HK-2 (cell line): ENCODE measurements around the gene IER5L.

Experiments
- DNase-seq: peaks from one replicate; pipeline ENCODE4 v3.0.0-alpha.2; 2018; ENCODE audit not compliant: unreplicated experiment

Gene IER5L

DNA sequence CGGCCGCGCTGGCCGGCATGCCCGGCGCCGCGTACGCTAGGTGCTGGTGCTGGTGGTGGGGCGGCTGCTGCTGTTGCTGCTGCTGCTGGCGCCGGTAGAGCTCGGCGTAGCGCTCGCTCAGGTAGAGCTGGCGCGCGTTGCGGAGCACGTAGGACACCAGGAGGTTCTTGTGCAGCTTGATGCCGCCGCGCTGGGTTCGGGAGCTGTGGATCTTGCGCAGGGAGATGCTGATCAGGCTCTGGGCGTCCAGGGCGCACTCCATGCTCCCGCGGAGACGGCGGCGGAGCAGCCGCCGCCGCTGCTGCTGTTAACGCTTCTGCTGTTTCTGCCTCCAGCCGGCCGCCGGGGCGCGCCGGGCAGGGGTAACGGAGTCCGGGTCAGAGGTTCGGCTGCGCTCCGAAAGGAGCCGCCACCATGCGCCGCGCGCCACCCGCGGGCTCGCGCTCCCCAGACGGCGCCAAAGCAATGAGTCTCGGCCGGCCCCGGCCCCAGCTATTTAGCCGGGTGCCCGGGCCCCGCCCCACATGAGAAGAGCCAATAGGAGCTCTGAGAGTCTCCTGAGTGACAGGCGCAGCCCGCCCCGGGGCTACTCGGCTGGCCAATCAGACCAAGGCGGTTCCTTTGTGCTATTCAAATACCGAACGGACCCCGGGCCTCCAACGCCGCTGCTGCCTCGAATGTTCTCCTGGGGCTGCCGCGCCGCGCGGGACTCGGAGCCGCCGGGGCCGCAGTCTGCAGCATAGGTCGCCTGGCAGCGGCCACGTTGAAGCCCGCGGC is at the start of gene IER5L:
Gene IER5L, minus strand, starts transcription at position 471 of the 777 bp plus-strand sequence. Its CDS starts 209 bp downstream, at position 262.
- DNase-seq: peak; percentile 96

DNA sequence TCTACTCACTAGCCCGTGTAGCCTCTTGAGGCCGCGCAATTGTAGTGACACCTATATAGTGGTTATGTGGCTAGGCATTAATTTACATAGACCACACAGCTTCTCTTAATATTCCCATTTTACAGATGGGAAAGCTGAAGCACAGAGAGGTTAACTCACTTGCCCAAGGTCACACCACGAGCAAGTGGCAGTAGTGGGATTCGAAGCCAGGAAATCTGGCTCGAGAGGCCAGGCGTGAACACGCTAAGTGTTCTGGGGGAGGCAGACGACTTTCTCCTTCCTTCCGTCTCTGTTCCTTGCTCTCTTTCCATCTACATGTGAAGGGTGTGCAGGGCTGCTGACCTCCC is 49.8 kb upstream of the IER5L start:
- no peak for DNase-seq

DNA sequence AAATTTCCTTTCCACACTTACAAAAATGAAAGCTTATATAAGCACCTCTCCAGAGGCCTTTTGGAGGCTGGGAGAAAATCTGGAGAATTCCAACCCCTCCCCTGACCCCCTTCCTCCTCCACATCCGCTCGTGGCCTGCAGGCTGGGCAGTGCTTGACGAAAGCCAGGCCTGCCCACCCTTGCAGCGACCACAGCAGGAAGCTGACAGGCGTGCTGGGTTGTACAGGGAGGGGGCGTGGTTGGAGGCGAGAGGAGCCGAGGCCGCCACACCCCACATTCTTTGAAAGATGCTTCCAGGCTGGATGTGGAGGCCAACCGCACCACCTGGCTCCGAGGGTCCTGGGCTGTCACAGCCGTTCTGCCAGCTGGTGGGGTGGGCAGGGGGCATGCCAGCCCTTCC is 47.8 kb upstream of the IER5L start:
- DNase-seq: no peak

DNA sequence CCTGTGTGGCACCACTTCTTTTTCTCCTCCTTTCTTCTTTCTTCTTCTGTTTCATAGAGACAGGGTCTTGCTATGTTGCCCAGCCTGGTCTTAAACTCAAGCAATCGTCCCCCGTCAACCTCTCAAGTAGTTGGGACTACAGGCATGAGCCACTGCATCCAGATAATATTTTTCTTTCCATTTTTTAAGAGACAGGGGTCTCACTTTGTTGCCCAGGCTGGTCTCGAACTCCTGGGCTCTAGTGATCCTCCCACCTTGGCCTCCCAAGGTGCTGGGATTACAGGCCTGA is 47.4 kb upstream of the IER5L start:
- DNase-seq: no peak

DNA sequence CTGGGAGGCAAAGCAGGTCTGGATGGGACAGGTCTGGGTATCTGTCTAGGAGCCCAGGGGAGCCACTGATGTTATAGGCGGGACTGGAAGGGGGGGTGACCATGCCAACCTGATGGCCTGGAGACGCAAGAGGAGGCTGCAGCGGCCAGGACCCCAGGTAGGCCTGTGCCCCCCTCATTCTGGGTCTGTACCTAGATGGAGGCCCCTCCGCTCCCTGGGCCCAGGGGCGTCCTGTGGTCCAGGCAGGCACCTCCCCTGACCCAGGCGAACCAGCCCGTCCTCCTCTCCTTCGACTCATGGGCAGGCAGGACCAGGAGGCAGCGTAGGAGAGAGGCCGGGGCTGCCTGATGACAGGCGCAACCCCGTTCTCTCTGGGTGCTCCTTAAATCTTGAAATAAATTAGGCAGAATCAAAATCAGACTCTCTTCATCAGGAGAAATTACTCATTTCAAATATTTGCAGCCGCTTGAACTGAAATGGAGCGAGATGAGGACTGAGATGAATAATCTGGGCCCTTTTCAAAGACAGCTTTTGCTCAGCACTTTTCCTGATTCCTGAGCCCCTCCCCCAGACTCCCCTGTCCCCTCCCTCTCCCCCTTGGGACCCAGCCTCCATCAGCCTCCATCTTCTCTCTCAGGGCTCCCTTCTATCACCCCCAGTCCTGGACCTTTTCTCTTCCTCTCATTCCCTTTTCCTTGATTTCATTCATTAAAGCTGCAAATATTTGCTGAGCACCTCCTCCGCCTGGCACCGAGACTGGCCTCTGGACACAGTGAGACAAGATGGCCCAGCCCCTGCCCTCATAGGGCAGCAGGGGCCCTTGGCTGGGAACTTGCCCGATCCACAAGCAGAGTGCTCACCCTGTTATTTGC is 46.8 kb upstream of the IER5L start:
- DNase-seq: no peak

DNA sequence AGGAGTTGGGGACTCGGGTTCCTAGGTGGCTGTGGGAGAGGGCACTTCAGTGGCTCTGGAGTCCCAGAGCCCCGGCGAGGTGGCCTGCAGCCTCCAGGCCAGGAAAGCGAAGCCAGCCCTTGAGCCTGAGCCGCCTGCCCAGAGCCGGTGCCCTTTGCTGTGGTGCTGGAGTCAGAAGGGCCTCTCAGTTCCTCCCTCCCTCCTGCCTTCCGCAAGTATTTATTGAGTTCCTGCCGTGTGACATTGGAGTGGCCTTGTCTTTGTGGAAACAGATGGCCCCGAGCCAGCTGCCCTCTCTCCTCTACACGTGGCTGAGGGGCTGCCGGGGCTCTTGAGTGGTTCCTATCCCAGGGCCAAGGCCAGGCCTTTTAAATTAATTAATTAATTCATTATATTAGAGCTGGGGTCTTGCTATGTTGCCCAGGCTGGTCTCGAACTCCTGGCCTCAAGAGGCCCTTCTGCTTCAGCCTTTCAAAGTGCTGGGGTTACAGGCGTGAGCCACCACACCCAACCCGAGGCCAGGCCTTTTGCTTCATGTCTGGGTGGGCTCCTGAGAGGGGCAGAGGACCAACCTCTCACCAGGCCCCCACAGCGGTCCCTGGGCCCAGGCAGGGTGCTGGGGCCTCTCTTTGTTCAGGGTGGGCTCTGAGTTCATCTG is 45.6 kb upstream of the IER5L start:
- no peak for DNase-seq

DNA sequence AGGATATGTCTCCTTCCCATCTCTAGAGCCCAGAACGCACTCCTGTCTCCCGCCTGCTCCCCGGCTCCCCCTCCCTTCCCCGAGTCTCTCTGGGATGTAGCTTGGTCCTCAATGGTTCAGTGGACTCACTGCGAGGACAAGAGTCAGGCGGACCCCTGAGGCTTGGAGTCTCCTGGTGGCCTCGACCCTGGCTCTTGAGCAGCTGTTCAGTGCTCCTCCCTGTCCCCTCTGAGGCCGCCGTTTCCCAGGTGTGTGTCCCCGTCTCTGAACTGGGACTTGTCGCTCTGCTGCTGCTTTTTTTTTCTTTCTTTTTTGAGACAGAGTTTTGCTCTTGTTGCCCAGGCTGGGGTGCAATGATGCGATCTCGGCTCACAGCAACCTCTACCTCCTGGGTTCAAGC is 44.8 kb upstream of the IER5L start:
- no peak for DNase-seq

DNA sequence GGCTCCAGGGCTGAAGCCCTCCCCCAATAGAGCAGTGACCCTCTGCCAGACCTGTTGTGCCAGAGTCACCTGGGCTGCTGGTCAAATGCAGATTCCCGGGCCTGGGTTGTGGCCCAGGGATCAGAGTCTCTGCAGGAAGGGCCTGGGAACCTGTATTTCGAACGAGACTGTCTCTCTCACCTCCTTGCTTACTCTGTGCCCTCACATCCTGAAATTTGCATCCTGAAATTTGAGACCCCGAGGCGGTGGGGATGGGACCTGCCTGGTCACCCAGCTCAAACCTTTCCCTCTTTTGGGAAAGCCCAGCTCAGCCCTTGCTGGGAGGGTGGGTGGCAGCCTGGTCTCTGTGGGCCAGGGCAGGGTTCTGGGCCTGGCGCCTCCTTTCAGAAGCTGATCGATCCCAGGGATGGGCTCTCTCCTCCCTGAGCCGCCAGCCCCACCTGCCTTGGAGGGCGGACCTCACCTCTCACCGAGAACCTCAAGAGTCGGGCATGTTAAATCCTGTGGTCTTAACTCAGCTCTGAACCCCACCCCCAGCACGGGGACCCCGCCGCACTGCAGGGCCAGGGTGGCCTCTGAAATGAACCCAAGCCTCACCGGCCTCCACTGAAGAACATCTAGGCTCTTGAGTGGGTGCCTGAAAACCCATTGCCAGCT is 44.0 kb upstream of the IER5L start:
- DNase-seq: no peak

DNA sequence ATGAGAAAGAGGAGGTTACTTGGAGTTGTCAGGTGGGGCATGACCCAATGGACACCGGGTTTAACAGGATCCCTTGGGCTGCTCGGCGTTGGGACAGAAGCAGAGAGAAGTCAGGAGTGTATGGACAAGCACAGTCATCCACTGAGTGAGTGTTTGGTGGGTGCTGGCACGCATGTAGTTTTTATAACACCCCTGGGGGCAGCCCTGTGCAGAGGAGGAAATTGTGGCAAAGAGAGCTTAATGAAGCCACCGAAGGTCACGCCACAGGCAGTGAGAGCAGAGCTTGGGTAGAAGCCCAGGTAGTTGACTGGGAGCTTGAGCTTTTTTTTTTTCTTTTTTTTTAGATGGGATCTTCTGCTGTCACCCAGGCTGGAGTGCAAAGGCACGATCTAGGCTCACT is 43.2 kb upstream of the IER5L start:
- no peak for DNase-seq

DNA sequence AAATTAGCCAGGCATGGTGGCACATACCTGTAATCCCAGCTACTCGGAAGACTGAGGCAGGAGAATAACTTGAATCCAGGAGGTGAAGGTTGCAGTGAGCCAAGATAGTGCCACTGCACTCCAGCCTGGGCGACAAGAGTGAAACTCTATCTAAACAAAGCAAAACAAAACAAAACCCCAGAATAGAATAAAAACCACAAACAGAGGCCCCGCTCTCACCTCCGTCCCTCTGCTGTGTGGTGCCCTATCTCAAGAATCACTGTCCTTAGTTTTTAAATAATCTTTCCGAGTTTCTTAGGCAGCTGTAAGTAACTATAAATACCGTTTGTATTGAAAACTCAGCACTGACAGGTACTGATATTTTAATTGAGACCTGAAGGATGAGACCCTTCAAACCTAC is 42.7 kb upstream of the IER5L start:
- DNase-seq: no peak

DNA sequence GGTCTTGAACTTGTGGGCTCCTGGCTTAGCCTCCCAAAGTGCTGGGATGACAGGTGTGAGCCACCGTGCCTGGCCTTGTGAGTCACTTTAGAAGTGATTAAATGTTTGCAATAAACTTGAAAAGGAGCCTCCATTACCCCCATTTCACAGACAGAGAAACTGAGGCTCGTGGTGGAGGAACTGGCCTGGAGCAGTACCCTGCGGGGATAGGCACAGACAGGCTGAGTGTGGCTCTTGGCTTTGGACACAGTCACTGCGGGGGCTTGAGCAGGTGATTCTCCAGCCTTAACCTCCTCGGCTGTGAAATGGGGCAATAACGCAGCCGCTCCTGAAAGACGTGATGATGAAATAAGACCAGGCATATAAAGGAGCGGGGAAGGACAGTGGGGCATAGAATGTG is 40.9 kb upstream of the IER5L start:
- no peak for DNase-seq

DNA sequence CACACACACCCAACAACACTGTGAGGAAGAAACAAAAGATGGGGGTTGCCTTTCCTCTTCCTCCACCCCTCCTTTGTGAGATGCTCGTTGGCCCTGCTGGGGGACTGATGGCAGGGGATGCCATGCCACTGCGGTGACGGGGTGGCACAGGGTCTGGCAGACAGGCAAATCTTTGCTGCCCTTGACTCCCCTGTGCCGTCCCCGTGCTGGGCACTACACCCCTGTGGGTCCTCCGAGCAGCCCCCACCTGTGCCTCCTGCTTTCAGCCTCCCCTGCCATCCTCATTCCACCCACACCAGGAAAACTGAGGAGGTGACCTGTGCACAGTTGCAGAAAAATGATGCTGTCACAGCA is 40.2 kb upstream of the IER5L start:
- no peak for DNase-seq

DNA sequence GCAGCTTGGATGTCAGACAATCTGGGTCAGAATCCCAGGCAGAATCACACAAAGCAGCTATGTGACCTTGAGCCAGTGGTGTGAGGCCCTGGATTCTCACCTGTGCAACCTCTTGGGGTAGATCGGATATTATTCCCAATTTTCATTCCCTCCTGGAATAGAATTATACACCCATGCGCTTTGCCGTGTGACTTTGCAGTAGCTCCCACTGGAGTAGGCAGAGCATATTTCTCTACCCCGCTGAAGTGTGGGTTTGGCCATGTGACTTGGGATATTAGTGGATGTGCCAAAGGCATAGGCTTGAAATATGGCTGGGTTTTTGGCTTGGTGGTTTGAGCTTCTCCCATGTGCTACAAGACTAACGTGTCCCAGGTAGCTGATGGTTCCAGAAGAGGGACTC is 35.5 kb upstream of the IER5L start:
- no peak for DNase-seq

DNA sequence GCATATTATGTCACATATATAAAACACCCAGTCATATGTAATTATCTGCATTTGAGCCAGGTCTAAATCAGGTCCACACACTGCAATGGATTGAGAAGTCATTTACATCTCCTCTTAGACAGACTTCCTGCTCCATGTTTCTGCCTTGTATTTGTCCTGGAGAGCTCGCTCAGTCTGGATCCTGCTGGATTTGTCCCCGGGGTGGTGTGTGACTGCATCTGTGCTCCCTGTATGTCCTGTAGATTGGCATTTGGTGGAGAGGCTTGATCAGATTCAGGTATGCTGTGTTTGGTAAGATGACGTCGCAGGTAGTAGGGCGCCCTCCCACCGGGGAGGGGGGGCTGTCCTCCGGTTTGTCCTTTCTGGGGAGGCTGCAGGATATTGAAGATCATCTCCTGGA is 33.6 kb upstream of the IER5L start:
- no peak for DNase-seq

DNA sequence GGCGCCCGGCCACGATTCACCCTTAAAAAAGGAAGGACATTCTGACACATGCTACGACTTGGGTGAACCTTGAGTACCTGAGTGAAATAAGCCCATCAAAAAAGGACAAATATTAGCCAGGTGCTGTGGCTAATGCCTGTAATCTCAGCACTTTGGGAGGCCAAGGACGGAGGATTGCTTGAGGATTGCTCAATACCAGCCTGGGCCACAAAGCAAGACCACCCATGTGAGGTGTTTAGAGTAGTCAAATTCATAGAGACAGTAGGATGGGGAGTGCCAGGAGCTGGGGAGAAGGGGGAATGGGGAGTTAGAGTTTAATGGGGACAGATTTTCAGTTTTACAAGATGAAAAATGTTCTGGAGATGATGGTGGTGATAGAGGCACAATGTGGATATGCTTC is 32.1 kb upstream of the IER5L start:
- no peak for DNase-seq

DNA sequence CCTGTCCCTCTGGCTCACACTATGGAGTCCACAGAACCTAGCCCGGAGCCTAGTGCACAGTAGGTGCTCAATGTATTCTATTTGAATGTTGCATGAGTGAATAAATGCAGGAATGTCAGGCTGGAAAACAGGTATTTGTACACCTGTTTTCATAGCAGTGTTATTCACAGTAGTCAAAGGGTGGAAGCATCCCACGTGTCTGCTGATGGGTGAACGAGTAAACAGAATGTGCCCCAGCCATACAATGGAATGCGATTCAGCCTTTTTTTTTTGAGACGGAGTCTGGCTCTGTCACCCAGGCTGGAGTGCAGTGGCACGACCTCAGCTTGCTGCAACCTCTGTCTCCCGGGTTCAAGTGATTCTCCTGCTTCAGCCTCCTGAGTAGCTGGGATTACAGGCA is 31.5 kb upstream of the IER5L start:
- no peak for DNase-seq

DNA sequence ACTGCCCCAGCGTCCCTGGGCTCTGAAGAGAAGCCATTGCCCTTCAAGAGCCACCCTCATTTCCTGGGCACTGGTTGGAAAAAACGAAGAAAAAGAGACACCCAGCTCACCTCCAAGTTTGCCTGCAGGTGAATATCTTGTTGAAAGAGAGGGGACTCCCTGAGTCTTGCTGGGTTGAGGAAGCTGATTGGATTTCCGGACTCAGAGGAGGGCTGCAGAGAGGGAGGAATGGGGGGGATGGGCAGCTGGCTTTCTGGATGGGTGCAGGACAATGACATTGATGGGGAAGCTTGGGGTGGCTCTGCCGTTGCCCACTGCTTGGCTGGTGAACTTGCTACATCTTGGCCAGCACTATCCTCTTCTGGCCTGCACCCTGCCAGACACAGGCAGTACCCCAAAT is 31.0 kb upstream of the IER5L start:
- DNase-seq: no peak

DNA sequence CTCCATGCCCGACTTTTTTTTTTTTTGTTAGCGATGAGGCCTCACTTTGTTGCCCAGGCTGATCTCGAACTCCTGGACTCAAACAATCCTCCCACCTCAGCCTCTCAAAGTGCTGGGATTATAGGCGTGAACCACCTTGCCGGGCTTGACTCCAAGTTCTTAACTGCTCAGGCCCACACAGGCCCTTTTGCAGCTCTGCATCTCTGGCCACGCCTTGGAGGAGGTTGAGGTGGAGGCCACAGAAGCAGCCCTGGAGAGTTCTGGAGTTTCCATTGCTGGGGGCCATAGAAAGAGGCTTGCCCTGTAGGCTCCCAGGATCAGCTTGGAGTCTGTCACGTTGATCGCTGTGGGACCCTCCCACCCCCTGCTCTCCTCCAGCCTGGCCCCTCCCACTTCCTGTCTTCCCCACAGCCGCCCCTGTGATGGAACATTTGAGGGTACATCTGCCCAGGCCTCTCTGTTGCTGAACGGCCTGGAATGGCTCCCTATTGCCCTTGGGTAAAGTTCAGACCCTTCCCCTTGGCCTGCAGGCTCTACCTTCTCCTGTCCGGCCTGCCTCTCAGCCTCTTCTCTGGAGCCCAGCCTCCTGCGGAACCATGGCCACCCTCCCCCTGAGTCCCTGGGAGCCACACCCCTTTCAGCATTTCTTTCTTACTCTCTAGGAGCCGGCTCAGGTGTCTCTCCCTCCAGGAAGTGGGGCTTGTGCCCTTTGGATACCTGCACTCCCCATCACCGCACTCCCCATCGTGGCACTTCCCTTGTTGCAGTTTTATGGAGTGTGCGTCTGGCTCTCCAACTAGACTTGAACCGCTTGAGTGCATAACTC is 30.4 kb upstream of the IER5L start:
- DNase-seq: no peak

DNA sequence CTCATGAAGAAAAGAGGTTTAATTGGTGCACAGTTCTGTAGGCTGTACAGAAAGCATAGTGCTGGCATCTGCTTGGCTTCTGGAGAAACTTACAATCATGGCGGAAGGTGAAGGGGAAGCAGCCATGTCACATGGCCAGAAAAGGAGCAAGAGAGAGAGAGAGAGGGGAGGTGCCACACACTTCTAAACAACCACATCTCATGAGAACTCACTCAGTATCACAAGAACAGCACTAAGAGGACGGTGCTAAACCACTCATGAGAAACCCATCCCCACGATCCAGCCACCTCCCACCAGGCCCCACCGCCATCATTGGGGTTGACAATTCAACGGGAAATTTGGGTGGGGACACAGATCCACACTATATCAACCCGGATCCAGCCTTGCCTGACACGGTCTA is 28.8 kb upstream of the IER5L start:
- DNase-seq: no peak

DNA sequence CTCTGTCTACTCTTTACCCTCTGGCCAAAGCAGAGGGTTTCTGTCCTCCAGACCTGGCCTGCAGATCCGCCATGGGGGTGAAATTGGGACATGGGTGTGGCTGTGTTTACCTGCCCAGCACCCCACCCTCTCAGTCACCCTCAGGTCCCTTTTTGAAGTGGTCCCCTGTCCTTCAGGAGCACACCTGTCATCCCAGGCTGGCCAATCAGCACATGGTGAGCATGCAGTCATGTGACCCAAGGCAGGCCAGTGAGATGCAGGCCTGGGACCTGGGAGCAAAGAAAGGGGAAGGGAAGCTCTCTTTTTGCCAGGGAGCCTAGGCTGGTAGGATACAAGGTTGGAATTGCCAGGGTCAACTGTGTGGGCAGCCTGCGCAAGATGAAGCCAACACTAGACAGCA is 28.3 kb upstream of the IER5L start:
- DNase-seq: no peak

DNA sequence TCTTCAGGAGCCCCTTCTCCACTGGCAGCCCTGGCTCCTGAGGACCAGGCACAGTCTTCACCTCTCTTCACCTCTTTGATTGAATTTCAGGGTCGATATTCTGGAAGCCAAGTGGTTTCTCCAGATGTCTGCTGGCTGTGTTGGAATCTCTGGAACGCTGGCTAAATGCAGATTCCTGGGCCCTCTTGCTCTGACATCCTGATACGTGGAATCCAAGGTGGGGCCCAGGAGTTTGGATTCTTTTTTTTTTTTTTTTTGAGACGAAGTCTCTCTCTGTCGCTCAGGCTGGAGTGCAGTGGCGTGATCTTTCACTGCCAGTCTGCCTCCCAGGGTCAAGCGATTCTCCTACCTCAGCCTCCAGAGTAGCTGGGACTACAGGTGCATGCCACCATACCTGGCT is 26.8 kb upstream of the IER5L start:
- DNase-seq: no peak

DNA sequence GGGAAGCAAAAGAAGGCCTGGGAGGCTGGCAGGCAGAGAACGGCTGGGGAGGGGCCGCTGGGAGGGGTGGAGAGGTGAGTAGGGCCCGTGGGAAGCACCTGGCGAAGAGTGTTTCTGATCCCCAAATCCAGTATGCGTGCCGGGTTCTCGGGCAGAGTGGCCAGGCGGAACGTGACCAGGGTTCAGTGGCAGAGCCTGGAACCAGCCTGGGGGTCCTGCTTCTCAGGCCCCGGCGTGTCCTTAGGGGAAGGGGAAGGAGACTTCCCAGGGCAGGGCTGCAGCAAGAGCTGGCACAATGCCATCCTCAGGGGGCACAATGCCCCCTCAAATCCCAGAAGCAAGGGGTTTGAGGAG is 25.5 kb upstream of the IER5L start:
- no peak for DNase-seq
